NB4 (cell line): ENCODE results near the gene SLC13A1.

Source experiments
- DNase-seq: peaks from one replicate; pipeline ENCODE4 v3.0.0; 2010; ENCODE audit warnings: low read depth
- H3K4me3 ChIP-seq: one replicate; pipeline ENCODE4 v1.5.1; 2011; ENCODE audit warnings: mild to moderate bottlenecking, low read depth, low read length, moderate library complexity
- CTCF ChIP-seq: IDR thresholded peaks from one replicate; pipeline ENCODE4 v1.5.1; 2012; ENCODE audit warnings: low read depth, low read length
- MYC ChIP-seq: IDR thresholded peaks from 2 replicates; pipeline ENCODE4 v1.6.1; 2011; ENCODE audit warnings: low read depth, low read length
- POLR2A ChIP-seq: IDR thresholded peaks from 2 replicates; pipeline ENCODE4 v1.6.1; 2011; ENCODE audit warnings: mild to moderate bottlenecking; ENCODE audit not compliant: insufficient read length; ENCODE audit errors: extremely low read depth
- TF ChIP-seq, protein P1 (sequence below): IDR thresholded peaks from 2 replicates; pipeline ENCODE4 v1.6.1; 2011; ENCODE audit warnings: low read depth, low read length

The SLC13A1 gene

GRCh38 chr7:123151443-123151842 is 48.3 kb downstream of the SLC13A1 start:
- TF ChIP-seq, protein P1, sequence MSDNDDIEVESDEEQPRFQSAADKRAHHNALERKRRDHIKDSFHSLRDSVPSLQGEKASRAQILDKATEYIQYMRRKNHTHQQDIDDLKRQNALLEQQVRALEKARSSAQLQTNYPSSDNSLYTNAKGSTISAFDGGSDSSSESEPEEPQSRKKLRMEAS = no peak
- TF ChIP-seq MYC (no peak), POLR2A (no peak), CTCF (no peak)
- DNase-seq = no peak
- H3K4me3 ChIP-seq = no peak overlapping the region

GRCh38 chr7:123148813-123149212 is 51.0 kb downstream of the SLC13A1 start:
- TF ChIP-seq CTCF = no peak
- no peak for TF ChIP-seq MYC
- no peak for TF ChIP-seq POLR2A
- TF ChIP-seq, protein P1 = no peak
- DNase-seq = no peak

DNA sequence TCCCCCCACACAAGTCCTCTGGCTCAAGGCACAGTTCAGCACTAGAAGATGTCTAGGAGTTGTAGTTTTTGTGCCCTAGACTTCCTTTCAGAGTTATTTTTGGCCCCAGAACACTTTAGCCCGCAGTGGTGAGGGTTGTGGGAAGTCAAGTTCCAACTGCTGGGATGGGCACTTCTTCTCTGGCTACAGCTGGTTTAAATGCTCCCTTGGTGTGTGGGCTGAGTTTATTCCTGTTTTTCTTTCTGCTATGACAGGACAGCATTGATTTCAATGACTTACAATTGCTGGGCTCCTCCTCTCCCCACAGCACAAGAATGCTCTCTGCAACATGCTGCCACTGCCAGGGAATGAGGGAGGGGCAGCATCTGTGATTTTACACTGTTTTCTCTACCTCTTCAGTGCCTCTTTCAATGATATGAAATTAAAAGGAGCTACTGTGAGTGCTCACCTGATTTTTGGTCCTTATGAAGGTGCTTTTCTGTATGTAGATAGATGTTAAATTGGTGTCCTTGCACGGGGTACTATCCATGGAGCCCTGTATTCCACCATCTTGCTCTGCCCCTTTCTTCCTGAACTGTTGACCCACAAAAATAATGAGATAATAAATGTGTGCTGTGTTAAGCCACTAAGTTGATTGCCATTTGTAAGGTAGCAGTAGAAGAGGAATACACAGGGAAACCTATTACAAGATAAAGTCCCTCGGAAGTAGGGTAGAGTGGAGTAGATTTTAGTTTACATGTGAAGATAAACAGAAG is 56.3 kb downstream of the SLC13A1 start:
- no peak overlapping the region for H3K4me3 ChIP-seq
- no peak for DNase-seq
- TF ChIP-seq POLR2A = no peak
- TF ChIP-seq MYC = no peak
- TF ChIP-seq CTCF = no peak
- TF ChIP-seq, protein P1 = no peak

More at GRCh38 chr7:123148813-123149212, 51.0 kb downstream of the SLC13A1 start:
- H3K4me3 ChIP-seq = no peak overlapping the region

DNA sequence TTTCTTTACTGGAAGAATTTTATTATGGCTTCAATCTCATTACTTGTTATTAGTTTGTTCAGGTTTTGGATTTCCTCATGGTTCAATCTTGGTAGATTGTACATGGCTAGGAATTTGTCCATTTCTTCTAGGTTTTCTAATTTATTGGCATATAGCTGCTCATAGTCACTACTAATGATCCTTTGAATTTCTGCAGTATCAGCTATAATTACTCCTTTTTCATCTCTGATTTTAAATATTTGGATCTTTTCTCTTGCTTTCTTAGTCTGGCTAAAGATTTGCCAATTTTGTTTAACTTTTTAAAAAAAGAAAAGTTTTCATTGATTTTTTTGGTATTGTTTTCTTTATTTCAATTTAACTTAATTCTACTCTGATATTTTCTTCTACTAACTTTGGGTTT is 59.2 kb downstream of the SLC13A1 start:
- TF ChIP-seq, protein P1 = no peak
- no peak for TF ChIP-seq MYC
- TF ChIP-seq POLR2A = no peak
- no peak for TF ChIP-seq CTCF
- DNase-seq = no peak

GRCh38 chr7:123135960-123136359 is 63.8 kb downstream of the SLC13A1 start:
- DNase-seq = no peak
- no peak overlapping the region for H3K4me3 ChIP-seq
- TF ChIP-seq POLR2A (no peak), MYC (no peak), CTCF (no peak)
- TF ChIP-seq, protein P1 = no peak

More for the DNA sequence above, 59.2 kb downstream of the SLC13A1 start:
- no peak overlapping the region for H3K4me3 ChIP-seq
